Subcutaneous abdominal adipose tissue (tissue), 5 donors: ENCODE measurements around the gene C10orf105.
A peak's percentile ranks its signal among the peaks of the same experiment; 100 is the strongest.

Experiments
- H3K27ac ChIP-seq: one replicate; pipeline ENCODE4 v1.7.0; 2013; ENCODE audit warnings: low read depth, mild to moderate bottlenecking, inconsistent platforms, low read length, moderate library complexity
- H3K27me3 ChIP-seq, 5 donors: one replicate each; pipeline ENCODE4 v1.7.0; 2013; ENCODE audit warnings: low read length in 5 of 5, inconsistent platforms in 1 of 5; ENCODE audit not compliant: control insufficient read depth in 5 of 5, insufficient read depth in 4 of 5
- H3K36me3 ChIP-seq, 5 donors: one replicate each; pipeline ENCODE4 v1.7.0; 2013; ENCODE audit warnings: low read length in 5 of 5; ENCODE audit not compliant: control insufficient read depth in 5 of 5, insufficient read depth in 5 of 5
- H3K4me1 ChIP-seq, 5 donors: one replicate each; pipeline ENCODE4 v1.7.0; 2013; ENCODE audit warnings: low read length in 5 of 5, mild to moderate bottlenecking in 3 of 5, moderate library complexity in 1 of 5; ENCODE audit not compliant: control insufficient read depth in 5 of 5, insufficient read depth in 5 of 5
- H3K4me3 ChIP-seq, 5 donors: one replicate each; pipeline ENCODE4 v1.7.0; 2013; ENCODE audit warnings: low read length in 5 of 5, low read depth in 1 of 5
- H3K9ac ChIP-seq, 5 donors: one replicate each; pipeline ENCODE4 v1.7.0; 2013; ENCODE audit warnings: low read length in 5 of 5, mild to moderate bottlenecking in 4 of 5, moderate library complexity in 3 of 5
- H3K9me3 ChIP-seq, 5 donors: one replicate each; pipeline ENCODE4 v1.7.0; 2013; ENCODE audit warnings: low read length in 5 of 5; ENCODE audit not compliant: control insufficient read depth in 5 of 5
- donor health status: healthy.
- donor health status: healthy.
- donor health status: healthy.
- donor health status: healthy.
- donor health status: healthy.

C10orf105 gene

DNA sequence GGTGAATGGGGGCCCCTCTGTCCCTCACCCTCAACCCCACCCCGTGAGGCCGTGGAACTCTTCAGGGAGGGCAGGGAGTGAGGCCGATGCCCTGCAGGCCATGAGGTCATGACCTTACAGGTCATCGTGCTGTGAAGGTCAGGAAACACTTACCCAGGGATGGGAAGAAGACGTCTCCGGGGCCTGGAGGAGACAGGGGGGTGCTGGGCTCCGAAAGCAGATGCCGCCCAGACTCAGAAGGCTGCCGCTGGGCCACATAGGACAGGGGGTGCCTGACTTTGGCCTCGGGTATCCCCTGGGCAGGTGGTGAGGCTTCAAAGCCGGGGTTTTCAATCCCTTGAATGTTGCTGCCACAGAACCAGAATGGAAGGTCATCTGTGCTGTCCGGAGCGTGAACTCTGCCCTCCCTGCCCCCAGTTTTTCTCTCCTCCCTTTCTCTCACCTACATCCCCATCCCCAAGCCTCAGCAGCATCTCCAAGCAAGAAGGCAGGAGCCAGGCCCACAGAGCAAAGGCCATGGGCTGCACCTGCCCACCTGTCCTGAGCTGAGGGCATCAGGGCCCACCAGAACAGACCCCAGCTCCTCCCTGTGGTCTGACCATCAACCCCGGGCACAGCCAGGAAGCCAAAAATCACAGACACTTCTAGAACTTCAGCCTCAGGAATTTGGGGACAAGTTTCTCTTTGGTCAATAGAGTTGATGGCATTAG is 32.1 kb upstream of the C10orf105 start:
- Histone ChIP-seq H3K9me3 (no peaks in the 10 kb centered on the region), H3K36me3 (peaks cover 0 to 61% (median 56%) of the 10 kb centered on the region in 5 donors), H3K27me3 (no peaks in the 10 kb centered on the region), H3K4me3 (no peak overlapping the region), H3K27ac (no peak overlapping the region), H3K4me1 (peaks cover 24 to 99% (median 95%) of the 10 kb centered on the region in 5 donors), H3K9ac (no peak overlapping the region)

DNA sequence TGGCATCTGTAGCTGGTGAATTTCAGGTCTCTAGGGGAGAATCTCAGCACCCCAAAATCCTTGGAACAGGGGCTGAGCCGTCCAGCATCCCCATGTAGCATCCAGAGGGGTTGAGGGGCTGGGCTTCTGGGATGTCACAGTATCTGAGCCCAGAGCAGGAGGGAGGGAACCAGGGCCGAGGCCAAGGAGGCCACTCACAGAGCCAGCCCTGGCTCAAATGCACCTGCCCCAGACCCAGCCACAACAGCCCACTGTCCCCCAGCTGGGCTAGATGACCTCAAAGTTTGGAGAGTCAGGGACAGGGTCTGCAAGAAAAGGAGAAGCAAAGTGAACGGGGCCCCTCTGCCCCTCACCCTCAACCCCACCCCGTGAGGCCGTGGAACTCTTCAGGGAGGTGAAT is 31.4 kb upstream of the C10orf105 start:
- no peak overlapping the region for H3K27ac ChIP-seq

GRCh38 chr10:71750124-71750841 is 30.7 kb upstream of the C10orf105 start:
- peaks cover 21 to 99% (median 96%) of the 10 kb centered on the region in 5 donors for H3K4me1 ChIP-seq
- peaks cover 0 to 58% (median 52%) of the 10 kb centered on the region in 5 donors for H3K36me3 ChIP-seq

More for the DNA sequence above, 31.4 kb upstream of the C10orf105 start:
- Histone ChIP-seq H3K9ac (no peak overlapping the region), H3K4me3 (no peak overlapping the region), H3K36me3 (peaks cover 0 to 61% (median 56%) of the 10 kb centered on the region in 5 donors), H3K4me1 (peaks cover 24 to 99% (median 96%) of the 10 kb centered on the region in 5 donors), H3K27me3 (no peaks in the 10 kb centered on the region), H3K9me3 (no peaks in the 10 kb centered on the region)

GRCh38 chr10:71749396-71749795 is 29.8 kb upstream of the C10orf105 start:
- peaks cover 0 to 49% (median 44%) of the 10 kb centered on the region in 5 donors for H3K36me3 ChIP-seq
- no peaks in the 10 kb centered on the region for H3K27me3 ChIP-seq
- H3K9me3 ChIP-seq: no peaks in the 10 kb centered on the region
- H3K9ac ChIP-seq: peak overlapping the region in 3 of 5 donors; percentile 16 to 52 (median 44)
- H3K4me3 ChIP-seq: no peak overlapping the region
- H3K27ac ChIP-seq: peak overlapping the region; percentile 54
- H3K4me1 ChIP-seq: peaks cover 21 to 90% (median 88%) of the 10 kb centered on the region in 5 donors

More at GRCh38 chr10:71750124-71750841, 30.7 kb upstream of the C10orf105 start:
- no peaks in the 10 kb centered on the region for H3K9me3 ChIP-seq
- no peak overlapping the region for H3K27ac ChIP-seq
- no peaks in the 10 kb centered on the region for H3K27me3 ChIP-seq
- no peak overlapping the region for H3K9ac ChIP-seq
- H3K4me3 ChIP-seq: no peak overlapping the region

GRCh38 chr10:71748671-71749191 is 29.2 kb upstream of the C10orf105 start:
- peaks cover 0 to 43% (median 39%) of the 10 kb centered on the region in 5 donors for H3K36me3 ChIP-seq
- H3K9ac ChIP-seq: peak overlapping the region in 1 of 5 donors; percentile 52
- H3K4me1 ChIP-seq: peaks cover 20 to 84% (median 81%) of the 10 kb centered on the region in 5 donors
- peak overlapping the region; percentile 54 for H3K27ac ChIP-seq
- no peaks in the 10 kb centered on the region for H3K27me3 ChIP-seq
- H3K9me3 ChIP-seq: no peaks in the 10 kb centered on the region
- peak overlapping the region in 1 of 5 donors; percentile 9 for H3K4me3 ChIP-seq

DNA sequence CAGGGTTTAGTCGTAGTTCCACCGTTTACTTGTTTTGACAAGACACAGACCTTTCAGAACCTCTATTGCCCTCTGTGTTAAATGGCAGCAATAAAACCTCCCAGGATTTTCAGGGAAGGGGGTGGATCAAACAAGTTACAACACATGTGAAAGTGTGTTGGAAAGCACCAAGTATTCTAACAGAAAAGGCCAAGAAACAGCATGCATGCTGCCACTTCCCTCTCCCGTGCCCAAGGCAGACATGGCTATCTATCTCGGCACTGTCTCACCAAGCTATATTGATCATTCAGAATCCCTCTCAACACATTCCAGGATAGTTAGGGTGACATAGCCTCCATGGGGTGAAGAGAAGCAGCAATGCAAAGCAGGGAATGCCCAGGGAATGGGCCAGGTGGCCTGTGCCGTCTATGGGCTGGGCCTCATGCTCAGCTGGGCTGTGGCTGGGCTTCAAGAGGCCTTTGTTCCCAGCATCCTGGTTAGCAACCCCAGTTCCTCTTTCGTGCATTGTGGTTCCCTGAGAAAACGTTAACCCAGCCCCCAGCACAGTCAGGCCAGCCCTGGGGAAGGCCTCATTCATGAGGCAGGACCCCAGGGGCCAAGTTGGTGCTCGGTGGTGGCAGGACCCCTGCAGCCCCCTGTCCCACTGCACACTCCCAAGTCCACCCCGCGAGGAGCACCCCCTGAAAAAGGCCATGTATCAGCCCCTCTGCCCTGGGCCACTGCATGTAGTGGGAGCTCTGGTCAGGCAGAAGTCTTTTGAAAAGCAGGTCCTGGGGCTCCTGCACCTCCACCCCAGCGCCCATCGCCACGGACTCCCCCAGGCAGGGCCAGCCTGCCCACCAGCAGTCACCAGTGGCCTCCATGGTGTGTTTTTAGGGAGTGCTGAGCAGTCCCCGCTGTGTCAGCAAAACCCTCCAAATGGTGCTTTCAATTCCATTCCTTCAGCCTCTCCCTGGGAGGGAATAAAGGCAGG is 28.3 kb upstream of the C10orf105 start:
- no peaks in the 10 kb centered on the region for H3K27me3 ChIP-seq
- peaks cover 0 to 1% (median under 1%) of the 10 kb centered on the region in 5 donors for H3K9me3 ChIP-seq
- no peak overlapping the region for H3K4me3 ChIP-seq
- H3K4me1 ChIP-seq: peaks cover 20 to 75% (median 73%) of the 10 kb centered on the region in 5 donors
- peak overlapping the region in 1 of 5 donors; percentile 15 for H3K9ac ChIP-seq
- H3K27ac ChIP-seq: peak overlapping the region; percentile 35
- H3K36me3 ChIP-seq: peaks cover 0 to 35% (median 30%) of the 10 kb centered on the region in 5 donors

DNA sequence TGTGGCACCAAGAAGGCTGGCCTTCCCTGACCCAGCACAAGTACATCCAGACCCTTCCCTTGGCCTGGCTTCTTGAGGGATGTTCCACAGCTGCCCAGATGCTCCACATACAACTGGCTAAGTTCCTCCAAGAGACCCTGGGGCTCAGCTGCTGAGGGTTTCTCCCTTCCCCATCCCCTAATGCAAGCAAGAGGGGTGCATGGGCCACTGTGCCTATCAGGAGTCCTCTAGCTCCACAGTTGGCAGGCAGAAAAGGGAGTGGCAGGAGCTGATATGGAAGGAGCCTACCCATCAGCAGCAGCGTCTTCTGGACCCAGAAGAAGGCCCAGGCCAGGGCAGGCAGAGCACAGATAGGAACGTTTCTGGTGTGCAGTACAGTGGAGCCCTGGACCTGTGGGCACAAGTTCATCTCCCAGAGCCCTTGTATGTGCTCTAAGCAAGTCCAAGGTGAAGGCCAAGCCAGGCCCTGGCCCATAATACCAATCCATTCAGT is 27.5 kb upstream of the C10orf105 start:
- H3K4me1 ChIP-seq: peaks cover 18 to 67% (median 66%) of the 10 kb centered on the region in 5 donors
- H3K36me3 ChIP-seq: peaks cover 0 to 27% (median 22%) of the 10 kb centered on the region in 5 donors
- H3K27ac ChIP-seq: peak overlapping the region; percentile 35
- peak overlapping the region in 2 of 5 donors; percentile 20 to 25 for H3K4me3 ChIP-seq
- peaks cover 0 to 7% (median 4%) of the 10 kb centered on the region in 5 donors for H3K9me3 ChIP-seq
- no peaks in the 10 kb centered on the region for H3K27me3 ChIP-seq
- peak overlapping the region in 1 of 5 donors; percentile 15 for H3K9ac ChIP-seq

DNA sequence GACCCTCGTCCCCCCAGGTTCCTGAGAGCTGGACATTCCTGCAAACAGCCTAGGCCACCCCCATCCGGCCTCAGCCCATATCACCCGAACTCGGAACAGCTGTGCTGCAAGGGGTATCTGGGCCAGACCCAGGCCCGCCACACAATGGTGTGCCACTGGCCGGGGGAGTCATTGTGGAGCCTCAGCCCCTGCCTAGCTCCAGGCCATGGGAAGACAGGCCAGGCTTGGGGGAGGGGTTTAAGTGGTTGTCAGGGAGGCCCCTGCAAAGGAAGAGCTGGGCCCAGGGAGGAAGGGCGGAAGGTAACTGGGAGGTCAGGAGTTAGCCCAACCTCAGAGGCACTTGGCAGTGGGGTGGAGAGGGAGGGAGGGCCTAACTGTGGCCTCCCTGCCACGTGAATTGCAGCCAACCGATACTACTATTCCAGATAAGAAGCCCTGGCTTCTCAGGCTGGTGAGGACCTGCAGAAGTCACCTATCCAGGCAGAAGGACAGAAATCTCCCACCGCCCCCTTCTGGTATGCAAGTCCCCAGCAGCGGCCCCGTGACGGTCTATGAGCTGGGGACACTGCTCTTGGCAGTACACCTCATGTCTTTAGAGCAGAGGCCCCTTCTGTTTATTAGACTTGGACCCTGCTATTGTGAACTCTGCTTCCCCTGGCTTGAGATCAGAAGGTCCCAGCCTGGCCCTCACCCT is 26.9 kb upstream of the C10orf105 start:
- peaks cover 0 to 7% (median 4%) of the 10 kb centered on the region in 5 donors for H3K9me3 ChIP-seq
- H3K27ac ChIP-seq: peak overlapping the region; percentile 35
- peaks cover 18 to 61% (median 60%) of the 10 kb centered on the region in 5 donors for H3K4me1 ChIP-seq
- no peaks in the 10 kb centered on the region for H3K27me3 ChIP-seq
- H3K9ac ChIP-seq: peak overlapping the region in 1 of 5 donors; percentile 15
- H3K4me3 ChIP-seq: peak overlapping the region in 2 of 5 donors; percentile 20 to 25
- H3K36me3 ChIP-seq: peaks cover 0 to 21% (median 16%) of the 10 kb centered on the region in 5 donors
